H1 (cell line): ENCODE measurements around the gene INPP5F. TPM values are rescaled to one million over a fixed set of nuclear protein-coding genes. Genes with fewer than 3 reads are reported as not detected.

ENCODE experiments used
- CTCF ChIA-PET: fragments of 300-600 bp; sonication (Branson Sonifier 250); formaldehyde crosslinking; loops from one replicate; lab custom pipeline; 2021; ENCODE audit not compliant: partially characterized antibody; lab: Charles Lee
- POLR2A ChIA-PET: fragments of 300-600 bp; sonication (Branson Sonifier 250); formaldehyde crosslinking; loops from one replicate; lab custom pipeline; 2021; ENCODE audit warnings: inconsistent platforms; ENCODE audit not compliant: partially characterized antibody; lab: Charles Lee
- DNase-seq, 2 experiments: peaks; one replicate each; pipeline versions ENCODE4 v3.0.0 to v3.0.0-alpha.2; 2010 to 2022; ENCODE audit warnings: low spot score in 2 of 2, low read depth in 1 of 2, mixed read lengths in 1 of 2
- FAIRE-seq: peaks from 2 replicates; lab custom pipeline; 2011; peaks lifted over from hg19 to GRCh38; lab: Jason Lieb, UNC
- H2AFZ ChIP-seq: 2 replicates; pipeline ENCODE4 v1.8.1; 2012; ENCODE audit warnings: low read length, inconsistent platforms
- H2AK5ac ChIP-seq: 2 replicates; pipeline ENCODE4 v1.6.1; 2013; ENCODE audit warnings: low read depth, low read length
- H2BK120ac ChIP-seq: replicated peaks from 2 replicates; pipeline ENCODE3; 2013; ENCODE audit warnings: low read depth, low read length, inconsistent platforms
- H2BK12ac ChIP-seq: 2 replicates; pipeline ENCODE4 v1.6.1; 2013; ENCODE audit warnings: low read depth, low read length
- H2BK15ac ChIP-seq: 2 replicates; pipeline ENCODE4 v1.6.1; 2013; ENCODE audit warnings: low read length
- H2BK20ac ChIP-seq: 2 replicates; pipeline ENCODE4 v1.6.1; 2013; ENCODE audit warnings: low read length
- H2BK5ac ChIP-seq: 2 replicates; pipeline ENCODE4 v1.6.1; 2013; ENCODE audit warnings: low read depth, low read length
- H3K14ac ChIP-seq: 2 replicates; pipeline ENCODE4 v1.6.1; 2013; ENCODE audit warnings: inconsistent platforms; ENCODE audit not compliant: insufficient read length
- H3K18ac ChIP-seq: 2 replicates; pipeline ENCODE4 v1.6.1; 2013; ENCODE audit warnings: low read length; ENCODE audit errors: extremely low read depth
- H3K23ac ChIP-seq: 2 replicates; pipeline ENCODE4 v1.6.1; 2013; ENCODE audit warnings: inconsistent platforms; ENCODE audit not compliant: insufficient read length
- H3K23me2 ChIP-seq: 2 replicates; pipeline ENCODE4 v1.6.1; 2013; ENCODE audit warnings: low read depth, low read length
- H3K27ac ChIP-seq: 2 replicates; pipeline ENCODE4 v1.6.1; 2011; ENCODE audit warnings: low read depth, low read length, inconsistent platforms
- H3K27me3 ChIP-seq, 4 experiments: replicated peaks in 1 of 4; 1 replicate in 1 of 4; 2 replicates in 3 of 4; pipeline versions ENCODE4 v1.6.1 to v1.8.1; 2011 to 2013; ENCODE audit warnings: low read length in 3 of 4, mild to moderate bottlenecking in 3 of 4, inconsistent platforms in 2 of 4, mixed read lengths in 2 of 4, moderate library complexity in 1 of 4; ENCODE audit not compliant: control insufficient read depth in 3 of 4, insufficient read depth in 3 of 4; ENCODE audit errors: extremely low read depth in 1 of 4
- H3K36me3 ChIP-seq, 4 experiments: 2 replicates each; pipeline versions ENCODE4 v1.6.1 to v1.8.1; 2011 to 2013; ENCODE audit warnings: mild to moderate bottlenecking in 4 of 4, low read length in 3 of 4, moderate library complexity in 2 of 4, control low read depth in 1 of 4, inconsistent platforms in 1 of 4; ENCODE audit not compliant: insufficient read depth in 4 of 4, control insufficient read depth in 2 of 4
- H3K4ac ChIP-seq: replicated peaks from 2 replicates; pipeline ENCODE3; 2013; ENCODE audit warnings: low read length, low read depth, mixed read lengths, inconsistent platforms; ENCODE audit not compliant: insufficient read length
- H3K4me1 ChIP-seq, 4 experiments: replicated peaks in 1 of 4; 1 replicate in 1 of 4; 2 replicates in 3 of 4; pipeline versions ENCODE4 v1.6.1 to v1.8.1; 2011 to 2013; ENCODE audit warnings: low read length in 3 of 4, inconsistent platforms in 2 of 4, mixed read lengths in 1 of 4; ENCODE audit not compliant: insufficient read depth in 4 of 4, control insufficient read depth in 3 of 4
- H3K4me2 ChIP-seq, 2 experiments: 2 replicates each; pipeline versions ENCODE4 v1.6.1 to v1.8.1; 2011 to 2013; ENCODE audit warnings: low read depth in 2 of 2, low read length in 2 of 2, control low read depth in 1 of 2, inconsistent platforms in 1 of 2, mild to moderate bottlenecking in 1 of 2; ENCODE audit not compliant: insufficient read depth in 1 of 2
- H3K4me3 ChIP-seq, 4 experiments: fragments of 200-600, 300-600 bp in 1 of 4; sonication (generic), shearing (Covaris generic), sonication (Bioruptor Twin) in 1 of 4; 2 replicates each; pipeline versions ENCODE4 v1.5.1 to v1.8.1; 2011 to 2016; ENCODE audit warnings: low read length in 4 of 4, low read depth in 3 of 4, control low read depth in 2 of 4, inconsistent platforms in 2 of 4, mild to moderate bottlenecking in 2 of 4, mixed read lengths in 1 of 4, moderate library complexity in 1 of 4; ENCODE audit not compliant: insufficient read depth in 2 of 4; ENCODE audit errors: extremely low read depth in 1 of 4
- H3K56ac ChIP-seq: replicated peaks from 2 replicates; pipeline ENCODE3; 2013; ENCODE audit warnings: low read depth, mild to moderate bottlenecking, mixed read lengths, low read length, inconsistent platforms; ENCODE audit not compliant: insufficient read length
- H3K79me1 ChIP-seq: 2 replicates; pipeline ENCODE4 v1.6.1; 2013; ENCODE audit warnings: low read depth, low read length, control low read depth
- H3K79me2 ChIP-seq, 2 experiments: 2 replicates each; pipeline versions ENCODE4 v1.6.1 to v1.8.1; 2012 to 2013; ENCODE audit warnings: low read length in 2 of 2, mild to moderate bottlenecking in 2 of 2, inconsistent platforms in 1 of 2; ENCODE audit not compliant: insufficient read depth in 2 of 2, control insufficient read depth in 1 of 2
- H3K9ac ChIP-seq, 4 experiments: replicated peaks in 1 of 4; 1 replicate in 1 of 4; 2 replicates in 3 of 4; pipeline versions ENCODE4 v1.6.1 to v1.8.1; 2011 to 2013; ENCODE audit warnings: low read depth in 3 of 4, low read length in 3 of 4, control low read depth in 2 of 4, mild to moderate bottlenecking in 2 of 4, moderate library complexity in 2 of 4, inconsistent platforms in 1 of 4; ENCODE audit errors: extremely low read depth in 1 of 4
- H3K9me3 ChIP-seq, 2 experiments: 2 replicates each; pipeline versions ENCODE4 v1.6.1 to v1.8.1; 2012 to 2013; ENCODE audit warnings: mild to moderate bottlenecking in 2 of 2, moderate library complexity in 2 of 2, control low read depth in 1 of 2, inconsistent platforms in 1 of 2, low read depth in 1 of 2, low read length in 1 of 2, mixed read lengths in 1 of 2; ENCODE audit not compliant: insufficient read depth in 2 of 2
- H4K20me1 ChIP-seq, 2 experiments: replicated peaks in 1 of 2; 2 replicates each; pipeline versions ENCODE3 to v1.8.1; 2011 to 2013; ENCODE audit warnings: inconsistent platforms in 2 of 2, low read length in 2 of 2, mild to moderate bottlenecking in 1 of 2; ENCODE audit not compliant: insufficient read depth in 2 of 2, control insufficient read depth in 1 of 2
- H4K5ac ChIP-seq: 2 replicates; pipeline ENCODE4 v1.6.1; 2013; ENCODE audit warnings: low read length, low read depth, mixed read lengths, inconsistent platforms; ENCODE audit not compliant: insufficient read length
- H4K8ac ChIP-seq: 2 replicates; pipeline ENCODE4 v1.8.0; 2013; ENCODE audit warnings: mild to moderate bottlenecking, moderate library complexity, low read length, inconsistent platforms; ENCODE audit not compliant: insufficient read depth; ENCODE audit errors: extremely low read depth
- H4K91ac ChIP-seq: replicated peaks from 2 replicates; pipeline ENCODE3; 2013; ENCODE audit warnings: low read length, mixed read lengths, inconsistent platforms; ENCODE audit not compliant: insufficient read length
- BCL11A ChIP-seq, 2 experiments: IDR thresholded peaks; one replicate each; pipeline ENCODE4 v1.6.1; 2011; ENCODE audit warnings: low read depth in 2 of 2, low read length in 2 of 2, mild to moderate bottlenecking in 2 of 2
- CTBP2 ChIP-seq: IDR thresholded peaks from 2 replicates; pipeline ENCODE4 v1.7.0; 2011; ENCODE audit warnings: borderline replicate concordance, mild to moderate bottlenecking, moderate library complexity, mixed read lengths, low read length; ENCODE audit not compliant: insufficient read depth, insufficient read length
- EZH2 ChIP-seq: fragments of 200-600 bp; sonication (generic); IDR thresholded peaks from 2 replicates; pipeline ENCODE4 v1.7.1; 2012; ENCODE audit warnings: low read depth, mild to moderate bottlenecking, moderate library complexity, low read length, inconsistent platforms; ENCODE audit not compliant: severe bottlenecking
- FOSL1 ChIP-seq: IDR thresholded peaks from 2 replicates; pipeline ENCODE4 v1.6.1; 2011; ENCODE audit warnings: mild to moderate bottlenecking, low read depth, low read length, moderate library complexity; ENCODE audit not compliant: insufficient read depth
- RAD21 ChIP-seq, 2 experiments: IDR thresholded peaks in 1 of 2; conservative IDR thresholded peaks in 1 of 2; 2 replicates each; pipeline ENCODE4 v1.6.1; 2011; ENCODE audit warnings: low read depth in 2 of 2, low read length in 2 of 2, improper control_type of control experiment in 1 of 2, inconsistent platforms in 1 of 2, mild to moderate bottlenecking in 1 of 2, moderate library complexity in 1 of 2
- SUZ12 ChIP-seq: fragments of 200-600 bp; sonication (generic); IDR thresholded peaks from 2 replicates; pipeline ENCODE4 v1.6.1; 2012; ENCODE audit warnings: mild to moderate bottlenecking, inconsistent platforms, low read length, moderate library complexity, mixed read lengths
- WGBS, 2 experiments: shearing (Covaris generic) in 1 of 2; methylation state at CpG; one replicate each; pipeline versions ENCODE4 v1.1.6 to v1.1.7; 2013 to 2015; ENCODE audit warnings: low lambda C conversion rate in 2 of 2, mixed read lengths in 2 of 2, inconsistent platforms in 1 of 2, low coverage in 1 of 2, missing lambda C conversion rate in 1 of 2; ENCODE audit not compliant: insufficient replicate concordance in 2 of 2, insufficient coverage in 1 of 2, insufficient read length in 1 of 2; ENCODE audit errors: extremely low coverage in 1 of 2, missing lambda C conversion rate in 1 of 2; 5-methylcytosine and 5-hydroxymethylcytosine counted together
- polyA plus RNA-seq, 7 experiments: library from polyadenylated mRNA; depleted of rRNA in 3 of 7; stranded (reverse) in 5 of 7; unstranded in 2 of 7; fragments of >200 nt in 5 of 7; fragments of 200-250 nt in 2 of 7; gene quantifications; 1 replicate in 5 of 7; 2 replicates in 1 of 7; 4 replicates in 1 of 7; pipeline versions ENCODE4 v1.2.1 to v1.2.3, GENCODE V29; 2011 to 2013; ENCODE audit warnings: missing spikeins in 2 of 7, mixed read lengths in 2 of 7
- total RNA-seq: library from RNA; stranded (reverse); fragmentation: NEBNext Ultra II Directional; extraction: Animal tissue kit (Norgen Biotek cat#: 25700); gene quantifications from 2 replicates; pipeline ENCODE4 v1.2.1, GENCODE V29; 2021

Gene INPP5F
- total and polyA plus RNA-seq, 2 of the 8 experiments (the other 6 are each of a cell fraction or from before 2014, with no cell fraction given): 50.1 to 101 TPM

- no peak for DNase-seq
- Histone ChIP-seq H3K9me3 (no peaks in the 10 kb centered on the region), H4K91ac (no peak overlapping the region), H2BK20ac (no peak overlapping the region), H3K23ac (no peak overlapping the region), H2BK5ac (no peak overlapping the region), H2AK5ac (no peak overlapping the region), H3K4ac (no peak overlapping the region), H2BK15ac (no peak overlapping the region), H3K79me2 (peaks cover 0 to 46% of the 10 kb centered on the region in 2 experiments; a peak in 2 of 4 replicates), H3K27ac (no peak overlapping the region), H3K4me1 (peaks cover 0 to 13% (median 5%) of the 10 kb centered on the region in 4 experiments; a peak in 3 of 7 replicates), H3K36me3 (no peaks in the 10 kb centered on the region), H3K27me3 (no peaks in the 10 kb centered on the region), H3K79me1 (no peaks in the 10 kb centered on the region; the same call in 1 of the 2 replicates), H3K23me2 (no peaks in the 10 kb centered on the region), H3K4me3 (no peak overlapping the region), H3K14ac (no peak overlapping the region), H3K56ac (no peak overlapping the region), H2BK12ac (no peak overlapping the region), H3K9ac (no peak overlapping the region), H4K20me1 (no peaks in the 10 kb centered on the region), H4K5ac (no peak overlapping the region), H3K18ac (no peak overlapping the region), H3K4me2 (no peak overlapping the region), H2BK120ac (no peak overlapping the region), H4K8ac (no peak overlapping the region), H2AFZ (no peak overlapping the region)
- no peak for FAIRE-seq
- POLR2A ChIA-PET: no interaction called here
- 95% methylated on average over 3 of the region's 3 CpGs; no CpG with 5 or more reads in 1 of the 2 experiments for whole genome bisulfite sequencing, 2 experiments
- CTCF ChIA-PET: interaction anchor here (0.6 to 1.5 kb wide), 3 partner anchors 24 to 79 kb away, joined by 3 to 4 read pairs (median 3); no protein-coding TSS in a partner anchor
- TF ChIP-seq FOSL1 (no peak), CTBP2 (no peak), EZH2 (no peak), BCL11A (IDR thresholded peaks at IDR 0.05; ENCODE audit: low read depth in 2 of 2, low read length in 2 of 2) (no peak), RAD21 (IDR thresholded peaks at IDR 0.05 in 1 of 2, conservative IDR thresholded peaks at IDR 0.05 in 1 of 2; ENCODE audit: low read depth in 2 of 2, low read length in 2 of 2) (no peak), SUZ12 (no peak)
Observed at GRCh38 chr10:119740096-119740495, 14.2 kb downstream of the INPP5F start.
